AG04449 (cell line): ENCODE results near the gene SLC25A44.

Source experiments
- CTCF ChIA-PET: fragments of 350-600 bp; formaldehyde crosslinking; extraction: SDS; loops from one replicate; lab custom pipeline; 2021; ENCODE audit warnings: antibody characterized with exemption; lab: Yijun Ruan, JAX
- POLR2A ChIA-PET: fragments of 400-600, 350-600 bp; formaldehyde crosslinking; extraction: SDS; loops from one replicate; lab custom pipeline; 2020; ENCODE audit warnings: antibody characterized with exemption, inconsistent platforms; lab: Yijun Ruan, JAX
- DNase-seq: peaks from one replicate; pipeline ENCODE4 v3.0.0-alpha.2; 2010; ENCODE audit warnings: low read depth, low spot score
- H3K4me3 ChIP-seq: 2 replicates; pipeline ENCODE4 v1.5.1; 2011; ENCODE audit warnings: low read depth, mild to moderate bottlenecking, control low read depth, low read length
- TF ChIP-seq, protein P1 (sequence below): IDR thresholded peaks from one replicate; pipeline ENCODE4 v1.5.1; 2011; ENCODE audit warnings: mild to moderate bottlenecking, moderate library complexity, low read length, control low read depth, inconsistent platforms; ENCODE audit not compliant: insufficient read depth; ENCODE audit errors: missing control alignments

SLC25A44 gene

DNA sequence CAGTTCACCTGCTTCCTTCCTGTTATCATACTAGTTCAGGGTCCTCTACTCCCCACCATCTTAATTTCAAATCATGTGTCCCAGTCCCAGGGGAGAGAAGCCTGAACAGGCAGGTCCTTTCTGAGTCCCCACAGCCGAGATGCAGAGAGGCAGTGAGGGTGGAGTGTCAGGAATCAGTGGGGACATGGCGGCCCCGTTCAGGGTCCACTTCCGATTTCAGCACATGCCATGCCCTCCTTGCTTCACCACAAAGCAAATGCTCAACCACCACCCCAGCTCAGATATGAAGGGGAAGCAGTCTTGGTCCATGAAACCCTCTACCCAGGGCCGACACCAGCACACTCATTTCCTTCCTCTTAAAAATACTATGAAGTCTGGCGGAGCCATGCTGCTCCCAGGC lies 45.7 kb upstream of the SLC25A44 start:
- TF ChIP-seq, protein P1, sequence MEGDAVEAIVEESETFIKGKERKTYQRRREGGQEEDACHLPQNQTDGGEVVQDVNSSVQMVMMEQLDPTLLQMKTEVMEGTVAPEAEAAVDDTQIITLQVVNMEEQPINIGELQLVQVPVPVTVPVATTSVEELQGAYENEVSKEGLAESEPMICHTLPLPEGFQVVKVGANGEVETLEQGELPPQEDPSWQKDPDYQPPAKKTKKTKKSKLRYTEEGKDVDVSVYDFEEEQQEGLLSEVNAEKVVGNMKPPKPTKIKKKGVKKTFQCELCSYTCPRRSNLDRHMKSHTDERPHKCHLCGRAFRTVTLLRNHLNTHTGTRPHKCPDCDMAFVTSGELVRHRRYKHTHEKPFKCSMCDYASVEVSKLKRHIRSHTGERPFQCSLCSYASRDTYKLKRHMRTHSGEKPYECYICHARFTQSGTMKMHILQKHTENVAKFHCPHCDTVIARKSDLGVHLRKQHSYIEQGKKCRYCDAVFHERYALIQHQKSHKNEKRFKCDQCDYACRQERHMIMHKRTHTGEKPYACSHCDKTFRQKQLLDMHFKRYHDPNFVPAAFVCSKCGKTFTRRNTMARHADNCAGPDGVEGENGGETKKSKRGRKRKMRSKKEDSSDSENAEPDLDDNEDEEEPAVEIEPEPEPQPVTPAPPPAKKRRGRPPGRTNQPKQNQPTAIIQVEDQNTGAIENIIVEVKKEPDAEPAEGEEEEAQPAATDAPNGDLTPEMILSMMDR: no peak
- DNase-seq: no peak
- CTCF ChIA-PET: interaction anchor here (0.6 to 46.3 kb wide), 9 partner anchors 8 to 171 kb away, joined by 3 to 1837 read pairs (median 8); partner anchors contain the start of gene MEX3A
- POLR2A ChIA-PET: no interaction called here
- no peak overlapping the region for H3K4me3 ChIP-seq

DNA sequence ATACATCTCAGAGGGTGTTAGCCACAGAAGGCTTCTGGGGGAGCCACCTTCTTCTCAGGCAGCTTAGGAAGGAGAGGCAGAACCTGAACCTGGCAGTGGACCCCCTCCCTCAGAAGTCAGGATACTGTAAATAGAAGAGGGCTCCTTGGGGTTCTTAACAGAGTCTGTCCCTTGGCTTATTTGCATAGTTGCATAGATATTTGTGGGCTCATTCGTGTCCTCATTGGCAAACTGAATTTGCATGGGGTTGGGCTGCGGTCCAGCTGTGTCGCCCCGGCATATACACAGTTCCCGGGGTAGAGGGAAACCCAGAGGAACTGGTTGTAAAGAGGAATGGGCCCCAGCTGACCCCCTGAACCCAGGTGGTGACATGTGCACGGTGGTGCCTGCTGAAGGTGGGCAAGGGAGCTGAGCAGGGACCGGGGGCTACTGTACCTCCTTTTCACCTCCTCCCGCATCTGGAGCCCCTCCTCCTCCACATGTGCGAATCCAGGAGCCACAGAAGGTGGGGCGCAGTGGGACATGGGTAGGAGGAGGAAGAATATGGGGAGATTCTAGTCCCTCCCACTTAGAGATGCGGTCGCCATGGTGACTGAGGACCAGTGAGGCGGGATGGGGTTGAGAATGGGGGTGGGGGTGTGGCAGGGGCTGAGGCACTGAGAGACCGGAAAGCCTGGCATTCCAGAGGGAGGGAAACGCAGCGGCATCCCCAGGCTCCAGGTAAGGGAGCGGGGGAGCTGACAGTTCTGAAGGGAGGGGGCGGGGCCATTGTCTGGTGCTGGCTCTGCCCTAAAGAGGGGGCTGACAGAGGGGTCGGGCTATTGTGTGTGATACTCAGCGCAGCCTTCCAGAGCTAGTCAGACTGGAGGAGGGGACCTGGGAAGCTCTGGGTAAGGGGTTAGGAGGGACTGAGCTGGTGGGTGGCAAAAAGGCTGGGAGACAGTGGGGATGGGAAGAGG lies 44.3 kb upstream of the SLC25A44 start:
- POLR2A ChIA-PET: interaction anchor here (0.6 to 1.3 kb wide), 2 partner anchors 10 to 75 kb away, joined by 3 to 4 read pairs; no protein-coding TSS in a partner anchor
- CTCF ChIA-PET: interaction anchor here (0.9 to 46.3 kb wide), 8 partner anchors 11 to 211 kb away, joined by 3 to 1837 read pairs (median 3); partner anchors contain the start of gene MEX3A

DNA sequence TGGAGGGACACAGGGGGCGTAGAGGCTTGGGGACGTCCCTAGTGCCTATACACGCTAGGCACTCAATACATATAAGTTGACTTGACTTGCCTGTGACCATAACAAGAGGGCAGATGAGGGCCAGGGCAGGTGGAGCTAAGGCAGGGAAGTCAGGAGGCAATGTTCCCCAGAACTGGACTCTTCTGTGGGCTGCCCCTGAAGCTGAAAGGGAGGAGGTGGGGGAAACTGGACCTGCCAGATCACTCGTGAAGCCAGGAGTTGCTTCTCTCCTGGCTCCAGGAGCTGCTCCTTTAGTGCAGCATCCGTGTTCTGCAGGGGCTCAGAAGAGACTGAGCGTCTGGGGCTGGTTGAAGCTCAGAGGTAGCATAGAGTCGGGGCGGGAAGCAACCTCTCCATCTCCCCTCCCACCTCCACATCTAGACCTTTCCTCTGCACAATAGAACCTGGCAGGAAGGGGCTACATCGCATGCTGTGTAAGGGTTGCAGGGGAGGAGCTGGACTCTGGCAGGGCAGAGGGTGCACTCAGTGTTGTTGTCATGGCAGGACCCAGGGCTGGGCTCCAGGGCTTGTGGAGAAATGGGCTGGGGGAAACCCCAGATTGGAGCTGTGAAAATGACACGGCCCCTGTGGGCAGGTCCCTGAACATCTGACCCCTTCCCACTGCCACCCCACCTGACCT lies 43.4 kb upstream of the SLC25A44 start:
- ChIA-PET POLR2A (interaction anchor here (0.6 to 1.3 kb wide), 2 partner anchors 9 to 74 kb away, joined by 3 to 4 read pairs; no protein-coding TSS in a partner anchor), CTCF (interaction anchor here (0.9 to 46.3 kb wide), 9 partner anchors 10 to 210 kb away, joined by 3 to 1837 read pairs (median 3); partner anchors contain the start of gene MEX3A)
- DNase-seq: no peak

More for the DNA sequence above, 44.3 kb upstream of the SLC25A44 start:
- DNase-seq: no peak
- H3K4me3 ChIP-seq: no peak overlapping the region
- TF ChIP-seq, protein P1: no peak

DNA sequence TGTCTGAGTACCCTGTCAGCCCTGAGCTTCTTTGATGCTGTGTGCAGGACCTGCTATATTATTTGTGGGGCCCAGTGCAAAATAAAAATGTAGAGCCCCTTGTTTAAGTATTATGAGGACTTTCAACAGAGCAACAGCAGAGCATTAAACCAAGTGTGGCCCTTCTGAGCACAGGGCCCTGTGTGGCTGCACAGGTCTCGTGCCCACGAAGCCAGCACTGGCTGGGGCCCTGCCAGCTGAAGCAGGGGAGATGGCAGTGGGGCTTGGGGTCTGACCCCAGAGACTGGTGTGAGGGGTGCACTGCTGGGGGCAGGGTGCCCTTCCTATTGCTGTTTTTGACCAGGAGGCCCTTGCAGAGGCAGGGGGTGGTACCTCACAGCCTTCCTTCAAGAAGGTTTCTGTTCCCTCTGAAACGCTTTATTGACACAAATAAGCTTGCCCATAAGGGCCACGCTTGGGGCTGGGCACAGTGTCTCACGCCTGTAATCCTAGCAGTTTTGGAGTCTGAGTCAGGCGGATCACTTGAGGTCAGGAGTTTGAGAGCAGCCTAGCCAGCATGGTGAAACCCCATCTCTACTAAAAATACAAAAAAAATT lies 42.7 kb upstream of the SLC25A44 start:
- DNase-seq: no peak
- POLR2A ChIA-PET: interaction anchor here (1.1 to 1.3 kb wide), 3 partner anchors 9 to 74 kb away, joined by 4 to 5 read pairs (median 4); partner anchors contain the start of gene PMF1
- CTCF ChIA-PET: interaction anchor here (1.2 to 46.3 kb wide), 10 partner anchors 9 to 235 kb away, joined by 3 to 1837 read pairs (median 4); partner anchors contain the start of gene MEX3A
- no peak overlapping the region for H3K4me3 ChIP-seq
- TF ChIP-seq, protein P1: no peak

More for the DNA sequence above, 43.4 kb upstream of the SLC25A44 start:
- TF ChIP-seq, protein P1: no peak
- H3K4me3 ChIP-seq: no peak overlapping the region

DNA sequence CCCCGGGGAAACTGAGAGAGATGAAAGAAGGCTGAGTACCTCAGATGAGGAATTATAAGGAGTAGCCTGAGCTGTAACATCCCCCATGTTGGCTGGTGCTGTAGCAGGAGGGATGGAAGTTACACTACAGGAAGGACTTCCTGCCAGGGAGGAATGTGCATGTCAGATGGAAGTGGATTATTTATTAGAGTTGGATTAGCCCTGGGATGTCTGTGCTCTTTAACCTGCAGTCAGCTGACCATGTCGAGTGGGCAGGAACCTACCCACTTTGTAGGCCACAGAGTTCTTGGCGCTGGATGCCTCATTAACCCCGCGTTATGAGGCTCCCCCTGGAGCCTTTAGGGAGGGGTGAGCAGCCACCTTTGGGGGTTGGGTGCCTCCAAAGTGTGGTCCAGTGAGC lies 41.3 kb upstream of the SLC25A44 start:
- POLR2A ChIA-PET: no interaction called here

More for the DNA sequence above, 41.3 kb upstream of the SLC25A44 start:
- DNase-seq: no peak
- no peak overlapping the region for H3K4me3 ChIP-seq
- CTCF ChIA-PET: interaction anchor here (1.2 to 46.3 kb wide), 6 partner anchors 23 to 233 kb away, joined by 4 to 1837 read pairs (median 6); partner anchors contain the start of gene MEX3A
- TF ChIP-seq, protein P1: no peak
